HCT116 (cell line): ENCODE measurements around the gene COL7A1.

Experiments used
- TCF7L2 ChIP-seq: IDR thresholded peaks from 2 replicates; pipeline ENCODE4 v1.7.0; 2011; ENCODE audit warnings: borderline replicate concordance, inconsistent platforms; ENCODE audit not compliant: insufficient read depth, insufficient read length; ENCODE audit errors: extremely low read depth
- TF ChIP-seq, protein P1 (sequence below): IDR thresholded peaks from 2 replicates; pipeline ENCODE4 v1.6.1; 2012
- TF ChIP-seq, protein P2 (sequence below), 3 experiments: fragments of 200-600 bp in 1 of 3; sonication (generic) in 1 of 3; IDR thresholded peaks in 2 of 3; conservative IDR thresholded peaks in 1 of 3; 2 replicates each; pipeline ENCODE4 v1.5.1; 2012 to 2017; ENCODE audit warnings: low read depth in 2 of 3, low read length in 2 of 3, antibody characterized with exemption in 1 of 3, borderline replicate concordance in 1 of 3, control low read depth in 1 of 3, mild to moderate bottlenecking in 1 of 3, mixed read lengths in 1 of 3, mixed run types in 1 of 3, moderate library complexity in 1 of 3; ENCODE audit not compliant: insufficient read depth in 1 of 3
- TF ChIP-seq, protein P3 (sequence below): IDR thresholded peaks from 2 replicates; pipeline ENCODE4 v1.6.1; 2012; ENCODE audit warnings: low read depth

DNA sequence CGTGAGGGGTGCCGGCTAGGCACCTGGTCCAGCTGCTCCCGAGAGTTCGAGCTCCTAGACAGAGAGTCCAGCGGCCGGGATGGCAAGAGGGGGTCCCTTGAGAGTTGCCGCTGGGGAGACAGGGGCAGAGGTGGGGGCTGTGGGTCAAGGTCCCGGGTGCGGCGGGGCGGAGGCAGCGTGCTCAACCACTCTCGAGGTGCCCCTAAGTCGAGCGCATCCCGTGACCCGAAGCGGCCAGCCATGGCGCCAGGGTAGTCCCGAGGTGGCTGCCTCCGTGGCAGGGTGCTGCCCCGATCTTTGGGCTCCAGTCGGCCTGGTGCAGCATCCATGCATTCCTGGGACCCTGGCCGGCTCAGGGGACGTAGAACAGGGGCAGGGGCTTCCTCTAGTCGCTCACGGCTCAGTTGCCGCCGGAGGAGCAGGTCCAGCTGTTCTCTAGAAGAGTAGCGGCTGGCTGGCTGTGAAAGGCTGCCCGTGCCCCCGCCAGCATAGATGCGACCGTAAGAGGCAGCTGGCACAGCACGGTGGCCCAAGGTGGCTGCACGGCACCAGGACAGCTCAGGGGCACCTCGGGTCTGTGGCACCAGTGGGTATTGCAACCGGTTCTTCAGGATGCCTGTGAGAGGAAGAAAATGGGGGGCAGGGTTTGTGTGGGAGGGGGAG is 44.9 kb upstream of the COL7A1 start:
- TF ChIP-seq TCF7L2: no peak
- TF ChIP-seq, protein P1, sequence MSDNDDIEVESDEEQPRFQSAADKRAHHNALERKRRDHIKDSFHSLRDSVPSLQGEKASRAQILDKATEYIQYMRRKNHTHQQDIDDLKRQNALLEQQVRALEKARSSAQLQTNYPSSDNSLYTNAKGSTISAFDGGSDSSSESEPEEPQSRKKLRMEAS: no peak
- TF ChIP-seq, protein P2, sequence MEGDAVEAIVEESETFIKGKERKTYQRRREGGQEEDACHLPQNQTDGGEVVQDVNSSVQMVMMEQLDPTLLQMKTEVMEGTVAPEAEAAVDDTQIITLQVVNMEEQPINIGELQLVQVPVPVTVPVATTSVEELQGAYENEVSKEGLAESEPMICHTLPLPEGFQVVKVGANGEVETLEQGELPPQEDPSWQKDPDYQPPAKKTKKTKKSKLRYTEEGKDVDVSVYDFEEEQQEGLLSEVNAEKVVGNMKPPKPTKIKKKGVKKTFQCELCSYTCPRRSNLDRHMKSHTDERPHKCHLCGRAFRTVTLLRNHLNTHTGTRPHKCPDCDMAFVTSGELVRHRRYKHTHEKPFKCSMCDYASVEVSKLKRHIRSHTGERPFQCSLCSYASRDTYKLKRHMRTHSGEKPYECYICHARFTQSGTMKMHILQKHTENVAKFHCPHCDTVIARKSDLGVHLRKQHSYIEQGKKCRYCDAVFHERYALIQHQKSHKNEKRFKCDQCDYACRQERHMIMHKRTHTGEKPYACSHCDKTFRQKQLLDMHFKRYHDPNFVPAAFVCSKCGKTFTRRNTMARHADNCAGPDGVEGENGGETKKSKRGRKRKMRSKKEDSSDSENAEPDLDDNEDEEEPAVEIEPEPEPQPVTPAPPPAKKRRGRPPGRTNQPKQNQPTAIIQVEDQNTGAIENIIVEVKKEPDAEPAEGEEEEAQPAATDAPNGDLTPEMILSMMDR (IDR thresholded peaks at IDR 0.05 in 2 of 3, conservative IDR thresholded peaks at IDR 0.05 in 1 of 3; ENCODE audit: borderline replicate concordance in 1 of 3, insufficient read depth in 1 of 3, low read depth in 2 of 3, low read length in 2 of 3): no peak
- TF ChIP-seq, protein P3, sequence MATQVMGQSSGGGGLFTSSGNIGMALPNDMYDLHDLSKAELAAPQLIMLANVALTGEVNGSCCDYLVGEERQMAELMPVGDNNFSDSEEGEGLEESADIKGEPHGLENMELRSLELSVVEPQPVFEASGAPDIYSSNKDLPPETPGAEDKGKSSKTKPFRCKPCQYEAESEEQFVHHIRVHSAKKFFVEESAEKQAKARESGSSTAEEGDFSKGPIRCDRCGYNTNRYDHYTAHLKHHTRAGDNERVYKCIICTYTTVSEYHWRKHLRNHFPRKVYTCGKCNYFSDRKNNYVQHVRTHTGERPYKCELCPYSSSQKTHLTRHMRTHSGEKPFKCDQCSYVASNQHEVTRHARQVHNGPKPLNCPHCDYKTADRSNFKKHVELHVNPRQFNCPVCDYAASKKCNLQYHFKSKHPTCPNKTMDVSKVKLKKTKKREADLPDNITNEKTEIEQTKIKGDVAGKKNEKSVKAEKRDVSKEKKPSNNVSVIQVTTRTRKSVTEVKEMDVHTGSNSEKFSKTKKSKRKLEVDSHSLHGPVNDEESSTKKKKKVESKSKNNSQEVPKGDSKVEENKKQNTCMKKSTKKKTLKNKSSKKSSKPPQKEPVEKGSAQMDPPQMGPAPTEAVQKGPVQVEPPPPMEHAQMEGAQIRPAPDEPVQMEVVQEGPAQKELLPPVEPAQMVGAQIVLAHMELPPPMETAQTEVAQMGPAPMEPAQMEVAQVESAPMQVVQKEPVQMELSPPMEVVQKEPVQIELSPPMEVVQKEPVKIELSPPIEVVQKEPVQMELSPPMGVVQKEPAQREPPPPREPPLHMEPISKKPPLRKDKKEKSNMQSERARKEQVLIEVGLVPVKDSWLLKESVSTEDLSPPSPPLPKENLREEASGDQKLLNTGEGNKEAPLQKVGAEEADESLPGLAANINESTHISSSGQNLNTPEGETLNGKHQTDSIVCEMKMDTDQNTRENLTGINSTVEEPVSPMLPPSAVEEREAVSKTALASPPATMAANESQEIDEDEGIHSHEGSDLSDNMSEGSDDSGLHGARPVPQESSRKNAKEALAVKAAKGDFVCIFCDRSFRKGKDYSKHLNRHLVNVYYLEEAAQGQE: no peak
